Right lobe of liver (tissue), 6 donors: ENCODE results near the gene TMEM217. TPM values are rescaled to one million over a fixed set of nuclear protein-coding genes. Genes with fewer than 3 reads are reported as not detected.

ENCODE experiments used
- ATAC-seq, 4 donors: fragments of 200-7000 bp; cut with Tn5 transposase; one replicate each; pipeline ENCODE4 v1.9.1; 2020; ENCODE audit warnings: mild to moderate bottlenecking in 4 of 4, moderate library complexity in 4 of 4
- DNase-seq, 3 donors: peaks; one replicate each; pipeline ENCODE4 v3.0.0-alpha.2; 2020
- H3K27ac ChIP-seq, 3 donors: fragments of 200-600 bp; one replicate each; pipeline ENCODE4 v1.8.0; 2022
- H3K27me3 ChIP-seq, 2 donors: fragments of 200-600 bp; one replicate each; pipeline ENCODE4 v1.8.0; 2022
- H3K36me3 ChIP-seq, 4 donors: fragments of 200-600 bp; sonication (generic) in 1 of 4; one replicate each; pipeline versions ENCODE4 v1.5.1 to v1.8.0; 2017 to 2022; ENCODE audit warnings: control low read depth in 1 of 4
- H3K4me1 ChIP-seq, 4 donors: fragments of 200-600 bp; sonication (generic) in 1 of 4; one replicate each; pipeline versions ENCODE4 v1.5.1 to v1.8.0; 2017 to 2022; ENCODE audit warnings: control low read depth in 1 of 4
- H3K4me3 ChIP-seq, 3 donors: fragments of 200-600 bp; one replicate each; pipeline ENCODE4 v1.8.0; 2022
- H3K9me3 ChIP-seq, 4 donors: fragments of 200-600 bp; sonication (generic) in 1 of 4; one replicate each; pipeline versions ENCODE4 v1.5.1 to v1.8.0; 2017 to 2022; ENCODE audit warnings: control low read depth in 1 of 4
- CTCF ChIP-seq, 4 donors: fragments of 200-600 bp in 3 of 4; fragments of 450-650 bp in 1 of 4; IDR thresholded peaks; one replicate each; pipeline versions ENCODE4 v1.5.1 to v1.8.0; 2016 to 2022; ENCODE audit warnings: antibody characterized with exemption in 4 of 4, mild to moderate bottlenecking in 2 of 4
- POLR2A ChIP-seq: fragments of 450-650 bp; IDR thresholded peaks from one replicate; pipeline ENCODE4 v1.6.1; 2017; ENCODE audit warnings: antibody characterized with exemption, mild to moderate bottlenecking
- WGBS: methylation state at CpG from one replicate; pipeline ENCODE4 v1.1.6; 2018; ENCODE audit warnings: low coverage, low lambda C conversion rate; ENCODE audit not compliant: insufficient coverage; ENCODE audit errors: missing lambda C conversion rate; 5-methylcytosine and 5-hydroxymethylcytosine counted together
- intact Hi-C, 2 donors: fragments of 100-400 bp; cut with DNase I; formaldehyde crosslinking; loops; one replicate each; pipeline versions ENCODE4 v1.11.2 to v1.14.1; 2022
- total RNA-seq, 6 experiments: library from RNA; depleted of rRNA in 2 of 6; stranded (reverse); fragments of >200 nt in 2 of 6; fragmentation: NEBNext Ultra II Directional in 3 of 6; extraction: Animal tissue kit (Norgen Biotek cat#: 25700) in 3 of 6; gene quantifications; one replicate each; pipeline versions ENCODE4 v1.1.0 to v1.2.4, GENCODE V29; 2016 to 2023
- donor health status: DM: no; HTN: yes; CAD: no.
- donor health status: DM: no; HTN: no; CAD: no.
- donor health status: DM: no; HTN: no; CAD: no.
- donor health status: DM: no; HTN: yes; CAD: no.
- donor health status: DM: no; HTN: yes; CAD: no.

The TMEM217 gene
- total RNA-seq, 6 experiments from 2014 or later, result 0.15 to 5.2 (median 0.92) TPM; not detected in 1

GRCh38 chr6:37175332-37176267 lies 82.3 kb downstream of the TMEM217 start:
- TF ChIP-seq POLR2A, result no peak
- TF ChIP-seq CTCF (IDR thresholded peaks at IDR 0.05), result no peak
- intact Hi-C loops, result no loop called here
- DNase-seq (no peak), ATAC-seq (no peak)
- no peaks in the 10 kb centered on the region for H3K9me3 ChIP-seq
- no peak overlapping the region for H3K27ac ChIP-seq
- peaks cover 0 to 14% (median 5%) of the 10 kb centered on the region in 4 donors for H3K4me1 ChIP-seq
- H3K27me3 ChIP-seq, result no peaks in the 10 kb centered on the region
- H3K4me3 ChIP-seq, result no peak overlapping the region
- peaks cover 11 to 32% (median 22%) of the 10 kb centered on the region in 4 donors for H3K36me3 ChIP-seq
- WGBS, result 80% methylated on average over 17 of the region's 18 CpGs

- ATAC-seq, result no peak
- peaks cover 0 to 14% (median 5%) of the 10 kb centered on the region in 4 donors for H3K4me1 ChIP-seq
- peaks cover 11 to 32% (median 22%) of the 10 kb centered on the region in 4 donors for H3K36me3 ChIP-seq
- WGBS, result 73% methylated on average over 8 of the region's 10 CpGs
- intact Hi-C loops, result loop anchor here (5.0 kb wide), 2 partner anchors 117 to 122 kb away; no protein-coding TSS in a partner anchor
- no peak for TF ChIP-seq CTCF (IDR thresholded peaks at IDR 0.05)
- TF ChIP-seq POLR2A, result peak; percentile 2
- no peak for DNase-seq
- no peaks in the 10 kb centered on the region for H3K9me3 ChIP-seq
- H3K27ac ChIP-seq, result no peak overlapping the region
- H3K27me3 ChIP-seq, result no peaks in the 10 kb centered on the region
- H3K4me3 ChIP-seq, result no peak overlapping the region
Measured at GRCh38 chr6:37174515-37175331, 83.2 kb downstream of the TMEM217 start.

- no peak overlapping the region for H3K4me3 ChIP-seq
- H3K9me3 ChIP-seq, result no peaks in the 10 kb centered on the region
- DNase-seq (no peak), ATAC-seq (no peak)
- H3K27me3 ChIP-seq, result no peaks in the 10 kb centered on the region
- WGBS, result 59% methylated on average over 3 of the region's 3 CpGs
- TF ChIP-seq CTCF (IDR thresholded peaks at IDR 0.05), result no peak
- no peak for TF ChIP-seq POLR2A
- H3K27ac ChIP-seq, result no peak overlapping the region
- peaks cover 0 to 14% (median 5%) of the 10 kb centered on the region in 4 donors for H3K4me1 ChIP-seq
- intact Hi-C loops, result loop anchor here (5.0 kb wide), 2 partner anchors 117 to 122 kb away; no protein-coding TSS in a partner anchor
- H3K36me3 ChIP-seq, result peaks cover 11 to 32% (median 22%) of the 10 kb centered on the region in 4 donors
Measured at GRCh38 chr6:37174196-37174514, 83.8 kb downstream of the TMEM217 start.

DNA sequence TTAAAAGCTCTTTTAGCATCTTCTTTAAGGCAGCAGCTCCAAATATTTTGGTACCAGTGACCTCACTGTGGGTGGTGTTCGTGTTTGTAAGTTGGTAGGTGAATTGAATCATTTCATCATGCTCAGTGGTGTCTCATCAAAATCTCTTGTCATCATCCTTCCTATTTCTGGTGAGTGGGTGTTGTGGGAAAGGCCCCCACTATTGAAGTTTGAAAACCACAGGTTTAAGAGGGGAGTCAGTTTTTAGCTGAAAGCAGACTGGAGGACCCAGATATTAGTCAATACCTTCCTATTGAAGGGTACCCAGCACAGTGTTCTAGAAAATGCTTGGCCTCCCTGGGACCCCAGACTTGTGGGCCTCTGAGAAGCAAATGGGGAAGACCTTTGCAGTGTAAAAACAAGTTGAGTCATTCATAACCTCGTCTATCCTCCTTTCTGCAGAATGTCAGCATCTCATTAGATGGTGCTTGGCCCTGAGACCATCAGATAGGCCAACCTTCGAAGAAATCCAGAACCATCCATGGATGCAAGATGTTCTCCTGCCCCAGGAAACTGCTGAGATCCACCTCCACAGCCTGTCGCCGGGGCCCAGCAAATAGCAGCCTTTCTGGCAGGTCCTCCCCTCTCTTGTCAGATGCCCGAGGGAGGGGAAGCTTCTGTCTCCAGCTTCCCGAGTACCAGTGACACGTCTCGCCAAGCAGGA lies 84.3 kb downstream of the TMEM217 start:
- H3K4me3 ChIP-seq, result peak overlapping the region in 1 of 3 donors; percentile 89
- WGBS, result 45% methylated on average over 2 of the region's 9 CpGs
- H3K27ac ChIP-seq, result no peak overlapping the region
- TF ChIP-seq POLR2A, result no peak
- ATAC-seq (no peak), DNase-seq (no peak)
- H3K4me1 ChIP-seq, result peaks cover 0 to 19% (median 7%) of the 10 kb centered on the region in 4 donors
- H3K36me3 ChIP-seq, result peaks cover 11 to 32% (median 22%) of the 10 kb centered on the region in 4 donors
- H3K9me3 ChIP-seq, result no peaks in the 10 kb centered on the region
- H3K27me3 ChIP-seq, result no peaks in the 10 kb centered on the region
- intact Hi-C loops, result loop anchor here (5.0 kb wide), 2 partner anchors 116 to 121 kb away; no protein-coding TSS in a partner anchor
